Neutrophil (primary cell): ENCODE results near the gene ANKRD55.
"Not testable (repeated sequence)": the region's sequence is repeated elsewhere in the genome, so short reads cannot be mapped to it uniquely, and the experiment has no call there.

Experiments
- H3K27ac ChIP-seq: fragments of 200-600 bp; sonication (generic); 2 replicates; pipeline ENCODE4 v1.5.1; 2016; ENCODE audit warnings: mild to moderate bottlenecking, moderate library complexity
- H3K27me3 ChIP-seq: fragments of 200-600 bp; sonication (generic); 2 replicates; pipeline ENCODE4 v1.6.0; 2016; ENCODE audit warnings: mild to moderate bottlenecking
- H3K36me3 ChIP-seq: fragments of 200-600 bp; sonication (generic); 2 replicates; pipeline ENCODE4 v1.5.1; 2017
- H3K4me1 ChIP-seq, 2 experiments: fragments of 200-600 bp in 1 of 2; sonication (generic) in 1 of 2; 1 replicate in 1 of 2; 2 replicates in 1 of 2; pipeline versions ENCODE4 v1.5.1 to v1.6.1; 2013 to 2016; ENCODE audit warnings: low read depth in 1 of 2, low read length in 1 of 2, mild to moderate bottlenecking in 1 of 2, moderate library complexity in 1 of 2; ENCODE audit not compliant: control insufficient read depth in 1 of 2, insufficient read depth in 1 of 2
- H3K4me3 ChIP-seq, 2 experiments: fragments of 200-600 bp in 1 of 2; sonication (generic) in 1 of 2; 1 replicate in 1 of 2; 2 replicates in 1 of 2; pipeline ENCODE4 v1.5.1; 2013 to 2016; ENCODE audit warnings: low read depth in 1 of 2, low read length in 1 of 2, mild to moderate bottlenecking in 1 of 2, moderate library complexity in 1 of 2
- H3K9me3 ChIP-seq: fragments of 200-600 bp; sonication (generic); 2 replicates; pipeline ENCODE4 v1.5.1; 2016
- TF ChIP-seq, protein P1 (sequence below): fragments of 200-600 bp; sonication (generic); IDR thresholded peaks from 2 replicates; pipeline ENCODE4 v1.5.1; 2016; ENCODE audit warnings: antibody characterized with exemption

The ANKRD55 gene

DNA sequence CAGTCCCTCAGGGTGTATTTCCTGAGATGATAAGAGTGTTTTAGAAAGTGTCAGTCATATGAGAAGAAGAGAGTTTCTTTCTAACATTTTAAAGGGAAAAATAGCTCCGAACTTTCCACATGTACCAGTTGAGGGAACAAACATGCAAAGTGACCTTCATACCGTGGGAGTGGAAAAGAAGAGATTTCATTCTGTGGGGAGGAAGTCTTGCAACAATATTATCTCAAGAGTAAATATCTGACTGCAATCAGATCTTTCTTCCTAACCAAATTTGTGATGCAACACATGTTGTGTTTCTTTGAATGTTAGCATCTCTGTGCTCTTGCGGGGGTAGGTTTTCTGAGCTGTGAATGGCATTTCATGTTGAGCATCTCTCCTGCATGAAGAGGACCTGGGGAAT is 30.6 kb downstream of the ANKRD55 start:
- Histone ChIP-seq H3K4me1 (peaks cover 10 to 12% of the 10 kb centered on the region in 2 experiments), H3K4me3 (no peak overlapping the region), H3K27me3 (peaks cover 24% of the 10 kb centered on the region), H3K36me3 (no peaks in the 10 kb centered on the region), H3K27ac (no peak overlapping the region), H3K9me3 (no peaks in the 10 kb centered on the region)
- TF ChIP-seq, protein P1, sequence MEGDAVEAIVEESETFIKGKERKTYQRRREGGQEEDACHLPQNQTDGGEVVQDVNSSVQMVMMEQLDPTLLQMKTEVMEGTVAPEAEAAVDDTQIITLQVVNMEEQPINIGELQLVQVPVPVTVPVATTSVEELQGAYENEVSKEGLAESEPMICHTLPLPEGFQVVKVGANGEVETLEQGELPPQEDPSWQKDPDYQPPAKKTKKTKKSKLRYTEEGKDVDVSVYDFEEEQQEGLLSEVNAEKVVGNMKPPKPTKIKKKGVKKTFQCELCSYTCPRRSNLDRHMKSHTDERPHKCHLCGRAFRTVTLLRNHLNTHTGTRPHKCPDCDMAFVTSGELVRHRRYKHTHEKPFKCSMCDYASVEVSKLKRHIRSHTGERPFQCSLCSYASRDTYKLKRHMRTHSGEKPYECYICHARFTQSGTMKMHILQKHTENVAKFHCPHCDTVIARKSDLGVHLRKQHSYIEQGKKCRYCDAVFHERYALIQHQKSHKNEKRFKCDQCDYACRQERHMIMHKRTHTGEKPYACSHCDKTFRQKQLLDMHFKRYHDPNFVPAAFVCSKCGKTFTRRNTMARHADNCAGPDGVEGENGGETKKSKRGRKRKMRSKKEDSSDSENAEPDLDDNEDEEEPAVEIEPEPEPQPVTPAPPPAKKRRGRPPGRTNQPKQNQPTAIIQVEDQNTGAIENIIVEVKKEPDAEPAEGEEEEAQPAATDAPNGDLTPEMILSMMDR = no peak

DNA sequence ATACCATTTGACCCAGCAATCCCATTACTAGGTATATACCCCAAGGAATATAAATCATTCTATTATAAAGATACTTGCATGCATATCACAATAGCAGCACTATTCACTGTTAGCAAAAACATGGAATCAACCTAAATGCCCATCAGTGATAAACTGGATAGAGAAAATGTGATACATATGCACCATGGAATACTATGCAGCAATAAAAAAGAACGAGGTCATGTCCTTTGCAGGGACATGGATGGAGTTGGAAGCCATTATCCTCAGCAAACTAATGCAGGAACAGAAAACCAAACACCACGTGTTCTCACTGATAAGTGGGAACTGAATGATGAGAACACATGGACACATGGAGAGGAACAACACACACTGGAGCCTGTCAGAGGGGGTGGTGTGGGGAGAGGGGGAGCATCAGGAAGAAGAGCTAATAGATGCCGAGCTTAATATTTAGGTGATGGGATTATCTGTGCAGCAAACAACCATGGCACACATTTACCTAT is 31.3 kb downstream of the ANKRD55 start:
- not testable (repeated sequence) for H3K27ac ChIP-seq, H3K9me3 ChIP-seq, H3K36me3 ChIP-seq, H3K4me3 ChIP-seq
- Histone ChIP-seq H3K4me1 (peaks cover 10 to 12% of the 10 kb centered on the region in 2 experiments), H3K27me3 (peaks cover 24% of the 10 kb centered on the region)

DNA sequence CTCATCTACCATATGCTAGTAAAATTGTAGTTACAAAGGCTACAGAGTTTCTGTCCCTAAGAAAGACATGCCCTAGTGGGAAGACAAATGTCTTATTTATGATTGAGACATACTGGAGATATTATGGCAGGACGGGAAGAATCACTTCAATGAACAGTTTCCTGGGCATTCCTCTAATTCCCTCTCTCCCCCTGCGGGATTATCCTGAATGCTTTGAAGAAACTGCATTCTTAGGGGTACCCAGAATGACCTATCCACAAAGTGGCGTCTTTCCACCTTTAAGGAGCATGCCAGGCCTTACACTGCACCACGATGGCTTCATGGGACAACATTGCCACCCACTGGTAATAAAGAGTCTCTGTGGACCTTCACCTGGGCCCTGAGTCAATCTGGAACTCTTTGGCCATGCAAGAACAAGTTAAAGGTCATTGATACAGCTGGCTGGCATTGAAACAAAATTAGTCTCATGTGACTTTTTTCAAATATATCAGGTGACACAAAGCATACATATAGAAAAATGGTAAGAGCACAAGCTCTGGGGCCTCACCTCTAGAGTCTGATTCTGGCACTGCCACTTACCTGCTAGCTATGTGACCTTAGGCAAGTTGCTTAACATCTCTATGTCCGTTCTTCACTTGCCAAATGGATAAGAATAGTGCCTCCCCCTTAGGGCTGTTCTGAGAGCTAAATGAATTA is 32.0 kb downstream of the ANKRD55 start:
- TF ChIP-seq, protein P1 = peak; percentile 49
- Histone ChIP-seq H3K4me1 (peaks cover 10 to 12% of the 10 kb centered on the region in 2 experiments), H3K36me3 (no peaks in the 10 kb centered on the region), H3K27ac (no peak overlapping the region), H3K9me3 (no peaks in the 10 kb centered on the region), H3K27me3 (peaks cover 19% of the 10 kb centered on the region), H3K4me3 (no peak overlapping the region)

DNA sequence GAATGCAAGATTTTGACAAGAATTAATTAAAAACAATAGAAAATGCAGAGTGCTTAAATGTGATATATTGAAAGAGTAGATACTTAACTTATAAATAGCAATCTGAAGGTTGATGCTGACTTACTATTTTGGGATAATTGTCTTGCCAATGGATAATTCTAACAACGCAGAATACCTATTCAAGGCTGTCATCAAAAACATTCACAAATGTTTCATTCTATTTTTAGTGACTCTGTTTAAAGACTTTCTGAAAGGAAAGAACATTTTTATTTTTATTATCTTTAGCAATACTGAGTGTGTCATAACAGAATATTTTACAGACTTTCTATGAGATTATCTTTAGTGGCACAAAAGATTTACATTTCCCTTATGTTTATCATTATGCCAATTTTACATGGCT is 38.1 kb downstream of the ANKRD55 start:
- H3K36me3 ChIP-seq = no peaks in the 10 kb centered on the region
- H3K4me1 ChIP-seq = peaks cover 4 to 18% of the 10 kb centered on the region in 2 experiments
- no peaks in the 10 kb centered on the region for H3K27me3 ChIP-seq
- no peaks in the 10 kb centered on the region for H3K9me3 ChIP-seq
- H3K27ac ChIP-seq = no peak overlapping the region
- TF ChIP-seq, protein P1 = no peak
- H3K4me3 ChIP-seq = no peak overlapping the region

DNA sequence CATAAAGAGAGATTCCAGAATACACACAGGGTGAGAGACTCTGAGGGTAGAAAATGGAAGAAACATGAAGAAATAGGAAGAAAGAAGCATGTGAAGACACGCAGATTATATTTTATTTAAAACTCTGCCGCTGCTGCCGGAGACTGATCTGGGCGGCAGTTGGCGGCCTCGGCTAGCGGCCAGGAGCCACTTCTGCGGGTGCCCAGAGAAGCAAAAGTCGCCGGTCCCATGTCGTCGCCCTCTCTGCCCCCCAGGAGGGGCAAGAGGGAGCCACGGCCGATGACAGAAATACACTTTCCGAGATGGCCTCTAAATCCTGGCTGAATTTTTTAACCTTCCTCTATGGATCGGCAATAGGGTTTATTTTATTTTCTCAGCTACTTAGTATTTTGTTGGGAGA is 40.9 kb downstream of the ANKRD55 start:
- Histone ChIP-seq H3K36me3 (no peaks in the 10 kb centered on the region), H3K27me3 (no peaks in the 10 kb centered on the region), H3K4me1 (peaks cover 4 to 18% of the 10 kb centered on the region in 2 experiments), H3K27ac (no peak overlapping the region), H3K9me3 (no peaks in the 10 kb centered on the region), H3K4me3 (no peak overlapping the region)
- TF ChIP-seq, protein P1 = no peak

DNA sequence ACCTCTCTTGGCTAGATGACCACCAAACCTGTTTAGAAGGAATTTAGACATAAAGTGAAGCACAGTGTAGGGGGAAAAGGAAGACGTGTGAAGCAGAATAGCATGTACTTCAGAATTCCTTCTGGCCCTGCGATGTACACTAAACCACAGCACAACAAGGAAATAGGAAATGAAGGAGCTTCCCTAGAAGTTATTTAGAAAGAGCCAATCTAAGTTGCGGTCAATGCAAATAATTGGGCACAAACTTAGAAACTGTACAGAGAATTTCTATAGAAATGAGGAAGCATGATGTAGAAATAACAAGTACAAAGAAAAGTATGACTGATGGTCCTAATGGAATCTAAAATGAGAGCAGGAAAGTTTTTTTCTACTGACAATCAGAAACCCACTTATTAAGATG is 41.5 kb downstream of the ANKRD55 start:
- Histone ChIP-seq H3K27me3 (no peaks in the 10 kb centered on the region), H3K36me3 (no peaks in the 10 kb centered on the region), H3K4me1 (peaks cover 4 to 18% of the 10 kb centered on the region in 2 experiments), H3K9me3 (no peaks in the 10 kb centered on the region), H3K27ac (no peak overlapping the region), H3K4me3 (no peak overlapping the region)
- TF ChIP-seq, protein P1 = no peak
